ENCODE results near the gene ERFL.

DNA sequence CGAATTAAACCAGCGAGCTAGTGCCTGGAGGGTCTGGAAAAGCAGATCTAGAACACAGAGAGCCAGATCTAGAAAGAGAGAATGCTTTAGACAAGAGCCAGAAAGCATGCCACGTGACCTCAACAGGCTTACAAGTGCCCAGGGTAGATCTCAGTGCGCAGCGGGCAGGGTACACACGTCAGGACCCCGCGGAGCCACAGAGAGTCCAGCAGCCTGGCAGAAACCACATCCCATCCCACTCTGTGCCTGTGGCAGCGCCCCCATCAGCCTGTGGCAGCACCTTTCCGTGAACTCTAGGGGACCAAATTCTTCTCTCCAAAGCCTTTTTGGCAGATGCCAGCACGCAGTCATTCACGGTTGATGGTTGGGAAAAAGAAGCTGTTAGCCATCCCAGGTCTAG, 39.3 kb downstream of the ERFL start:
- no peak for TF ChIP-seq POLR2A (IDR thresholded peaks at IDR 0.05)
- TF ChIP-seq, protein P1, sequence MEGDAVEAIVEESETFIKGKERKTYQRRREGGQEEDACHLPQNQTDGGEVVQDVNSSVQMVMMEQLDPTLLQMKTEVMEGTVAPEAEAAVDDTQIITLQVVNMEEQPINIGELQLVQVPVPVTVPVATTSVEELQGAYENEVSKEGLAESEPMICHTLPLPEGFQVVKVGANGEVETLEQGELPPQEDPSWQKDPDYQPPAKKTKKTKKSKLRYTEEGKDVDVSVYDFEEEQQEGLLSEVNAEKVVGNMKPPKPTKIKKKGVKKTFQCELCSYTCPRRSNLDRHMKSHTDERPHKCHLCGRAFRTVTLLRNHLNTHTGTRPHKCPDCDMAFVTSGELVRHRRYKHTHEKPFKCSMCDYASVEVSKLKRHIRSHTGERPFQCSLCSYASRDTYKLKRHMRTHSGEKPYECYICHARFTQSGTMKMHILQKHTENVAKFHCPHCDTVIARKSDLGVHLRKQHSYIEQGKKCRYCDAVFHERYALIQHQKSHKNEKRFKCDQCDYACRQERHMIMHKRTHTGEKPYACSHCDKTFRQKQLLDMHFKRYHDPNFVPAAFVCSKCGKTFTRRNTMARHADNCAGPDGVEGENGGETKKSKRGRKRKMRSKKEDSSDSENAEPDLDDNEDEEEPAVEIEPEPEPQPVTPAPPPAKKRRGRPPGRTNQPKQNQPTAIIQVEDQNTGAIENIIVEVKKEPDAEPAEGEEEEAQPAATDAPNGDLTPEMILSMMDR (IDR thresholded peaks at IDR 0.05): no peak
